HEK293T (cell line): ENCODE data around the gene CDH26.

Source experiments
- BHLHE40 ChIP-seq: fragments of 450-650 bp; IDR thresholded peaks from 2 replicates; pipeline ENCODE4 v1.6.1; 2016; ENCODE audit warnings: mild to moderate bottlenecking, moderate library complexity, borderline replicate concordance
- FOXA1 ChIP-seq: fragments of 450-650 bp; IDR thresholded peaks from 2 replicates; pipeline ENCODE4 v1.6.1; 2016; ENCODE audit warnings: mild to moderate bottlenecking
- FOXK2 ChIP-seq: fragments of 450-650 bp; IDR thresholded peaks from 2 replicates; pipeline ENCODE4 v1.6.1; 2016; ENCODE audit warnings: mild to moderate bottlenecking
- FOXM1 ChIP-seq: fragments of 450-650 bp; IDR thresholded peaks from 2 replicates; pipeline ENCODE4 v1.6.1; 2017; ENCODE audit warnings: mild to moderate bottlenecking, borderline replicate concordance
- LEF1 ChIP-seq: fragments of 450-650 bp; IDR thresholded peaks from 2 replicates; pipeline ENCODE4 v1.6.1; 2017; ENCODE audit warnings: mild to moderate bottlenecking, borderline replicate concordance
- SP1 ChIP-seq: fragments of 450-650 bp; IDR thresholded peaks from 2 replicates; pipeline ENCODE4 v1.6.1; 2017
- SUZ12 ChIP-seq: fragments of 450-650 bp; IDR thresholded peaks from 2 replicates; pipeline ENCODE4 v1.6.1; 2016; ENCODE audit warnings: mild to moderate bottlenecking
- TARDBP ChIP-seq: fragments of 450-650 bp; IDR thresholded peaks from 2 replicates; pipeline ENCODE4 v1.6.1; 2016

DNA sequence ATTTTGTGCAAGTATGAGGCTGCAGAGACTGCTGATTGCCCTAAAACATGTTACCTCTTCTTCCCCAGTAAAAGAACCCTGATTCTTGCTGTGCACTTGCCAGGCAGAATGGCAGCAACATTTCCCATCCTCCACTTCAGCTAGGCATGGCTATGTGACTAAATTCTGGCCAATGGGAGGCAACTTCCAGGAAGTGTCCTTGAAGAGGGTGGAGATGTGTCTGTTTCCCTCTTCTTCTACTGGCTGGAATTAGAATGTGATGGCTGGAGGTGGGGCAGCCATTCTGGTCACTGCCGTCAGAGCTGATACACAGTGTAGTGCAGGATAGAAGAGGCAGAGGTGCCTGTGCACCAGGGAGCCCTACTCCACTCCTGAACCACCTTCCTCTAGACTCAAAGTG lies 64.6 kb downstream of the CDH26 start:
- no peak for TF ChIP-seq FOXK2
- TF ChIP-seq SUZ12: no peak
- no peak for TF ChIP-seq FOXA1
- TF ChIP-seq TARDBP: no peak
- no peak for TF ChIP-seq SP1
- no peak for TF ChIP-seq BHLHE40
- no peak for TF ChIP-seq FOXM1
- TF ChIP-seq LEF1: no peak
